ENCODE results near the gene C8B. TPM values are rescaled to one million over a fixed set of nuclear protein-coding genes. Genes with fewer than 3 reads are reported as not detected.

The C8B gene
- total RNA-seq, 1 experiment from 2014 or later = not detected

- no peak for DNase-seq (ENCODE audit: low read depth)
These were observed 34.1 kb downstream of the C8B start for GRCh38 chr1:56931686-56932085.

- no peak for DNase-seq (ENCODE audit: low read depth)
These were observed 34.6 kb downstream of the C8B start for GRCh38 chr1:56931211-56931610.

GRCh38 chr1:56929492-56929891 lies 36.3 kb downstream of the C8B start:
- no peak for DNase-seq (ENCODE audit: low read depth)

- no peak for DNase-seq (ENCODE audit: low read depth)
These were observed 37.8 kb downstream of the C8B start for GRCh38 chr1:56927986-56928385.

- no peak for DNase-seq (ENCODE audit: low read depth)
These were observed 38.6 kb downstream of the C8B start for GRCh38 chr1:56927171-56927570.

GRCh38 chr1:56925193-56925592 lies 40.6 kb downstream of the C8B start:
- DNase-seq (ENCODE audit: low read depth) = no peak

- no peak for DNase-seq (ENCODE audit: low read depth)
These were observed 41.7 kb downstream of the C8B start for GRCh38 chr1:56924116-56924515.

- no peak for DNase-seq (ENCODE audit: low read depth)
These were observed 42.6 kb downstream of the C8B start for GRCh38 chr1:56923201-56923600.

- DNase-seq (ENCODE audit: low read depth) = no peak
These were observed 43.3 kb downstream of the C8B start for GRCh38 chr1:56922507-56922906.

- DNase-seq (ENCODE audit: low read depth) = no peak
These were observed 43.7 kb downstream of the C8B start for GRCh38 chr1:56922070-56922469.

GRCh38 chr1:56921479-56921878 lies 44.3 kb downstream of the C8B start:
- DNase-seq (ENCODE audit: low read depth) = no peak

GRCh38 chr1:56920591-56921001 lies 45.2 kb downstream of the C8B start:
- no peak for DNase-seq (ENCODE audit: low read depth)

GRCh38 chr1:56917356-56917755 lies 48.5 kb downstream of the C8B start:
- DNase-seq (ENCODE audit: low read depth) = no peak

- DNase-seq (ENCODE audit: low read depth) = no peak
These were observed 49.2 kb downstream of the C8B start for GRCh38 chr1:56916630-56917029.

- DNase-seq (ENCODE audit: low read depth) = no peak
These were observed 49.9 kb downstream of the C8B start for GRCh38 chr1:56915960-56916359.

GRCh38 chr1:56912325-56912724 lies 53.5 kb downstream of the C8B start:
- no peak for DNase-seq (ENCODE audit: low read depth)

- DNase-seq (ENCODE audit: low read depth) = peak; percentile 3
These were observed 54.5 kb downstream of the C8B start for GRCh38 chr1:56911098-56911938.

GRCh38 chr1:56910441-56910985 lies 55.3 kb downstream of the C8B start:
- DNase-seq (ENCODE audit: low read depth) = no peak

- DNase-seq (ENCODE audit: low read depth) = no peak
These were observed 57.1 kb downstream of the C8B start for GRCh38 chr1:56908619-56909221.

GRCh38 chr1:56905667-56906066 lies 60.1 kb downstream of the C8B start:
- DNase-seq (ENCODE audit: low read depth) = no peak

GRCh38 chr1:56904663-56905397 lies 61.0 kb downstream of the C8B start:
- DNase-seq (ENCODE audit: low read depth) = no peak

- no peak for DNase-seq (ENCODE audit: low read depth)
These were observed 62.0 kb downstream of the C8B start for GRCh38 chr1:56903778-56904177.
